ENCODE data around the gene RYR2. TPM values are rescaled to one million over a fixed set of nuclear protein-coding genes. Genes with fewer than 3 reads are reported as not detected.

The RYR2 gene
- total RNA-seq, 1 experiment from 2014 or later, result 0.03 TPM

GRCh38 chr1:237428809-237429208, 386.8 kb downstream of the RYR2 start:
- no peak for ATAC-seq
- POLR2A ChIA-PET, result no interaction called here
- no TSS peak for BruUV-seq (replicated peaks)

DNA sequence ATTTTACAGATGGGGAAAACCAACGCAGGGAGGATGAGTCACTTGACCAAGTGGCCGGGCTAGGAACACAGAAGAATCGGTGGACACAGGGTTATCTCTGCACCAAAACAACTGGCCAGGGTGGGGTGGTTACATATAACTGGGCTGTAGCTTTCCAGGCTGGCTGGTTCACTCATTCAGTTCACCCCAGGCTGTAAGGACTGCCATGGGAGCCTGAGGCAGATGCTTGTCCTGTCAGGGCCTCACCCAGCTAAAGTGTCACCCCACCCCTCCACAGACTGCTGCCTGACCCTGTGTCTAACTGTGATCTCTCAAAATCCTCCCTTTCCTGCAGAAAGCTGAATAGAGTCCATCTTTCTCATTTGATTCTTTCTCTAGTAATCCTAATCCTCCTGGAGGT, 387.3 kb downstream of the RYR2 start:
- no TSS peak for BruUV-seq (replicated peaks)
- CTCF ChIA-PET, result no interaction called here
- no peaks in the 10 kb centered on the region for H3K27me3 ChIP-seq (ENCODE audit: control insufficient read depth, insufficient read depth, low read length)
- no peak overlapping the region for H3K4me3 ChIP-seq (ENCODE audit: low read depth in 2 of 2, low read length in 2 of 2)
- H3K4me1 ChIP-seq (ENCODE audit: control insufficient read depth, insufficient read depth, low read length), result no peaks in the 10 kb centered on the region
- intact Hi-C loops (cut with micrococcal nuclease; ENCODE audit: unreplicated experiment) (no loop called here), in situ Hi-C loops (cut with HindIII; ENCODE audit: low pct_unique_long_range_greater_than_20kb, low sequenced_read_pairs) (no loop called here)
- no peaks in the 10 kb centered on the region for H3K9me3 ChIP-seq (ENCODE audit: control insufficient read depth, insufficient read depth, low read depth, low read length)
- DNase-seq (ENCODE audit: low read depth, low spot score) (no peak), ATAC-seq (no peak)
- H3K27ac ChIP-seq (ENCODE audit: low read length), result no peak overlapping the region
- H3K36me3 ChIP-seq (ENCODE audit: control insufficient read depth, insufficient read depth, low read length), result no peaks in the 10 kb centered on the region
- TF ChIP-seq REST (IDR thresholded peaks at IDR 0.05; ENCODE audit: insufficient read depth in 1 of 2, low read depth in 2 of 2, low read length in 1 of 2), result no peak
- TF ChIP-seq, protein P1, sequence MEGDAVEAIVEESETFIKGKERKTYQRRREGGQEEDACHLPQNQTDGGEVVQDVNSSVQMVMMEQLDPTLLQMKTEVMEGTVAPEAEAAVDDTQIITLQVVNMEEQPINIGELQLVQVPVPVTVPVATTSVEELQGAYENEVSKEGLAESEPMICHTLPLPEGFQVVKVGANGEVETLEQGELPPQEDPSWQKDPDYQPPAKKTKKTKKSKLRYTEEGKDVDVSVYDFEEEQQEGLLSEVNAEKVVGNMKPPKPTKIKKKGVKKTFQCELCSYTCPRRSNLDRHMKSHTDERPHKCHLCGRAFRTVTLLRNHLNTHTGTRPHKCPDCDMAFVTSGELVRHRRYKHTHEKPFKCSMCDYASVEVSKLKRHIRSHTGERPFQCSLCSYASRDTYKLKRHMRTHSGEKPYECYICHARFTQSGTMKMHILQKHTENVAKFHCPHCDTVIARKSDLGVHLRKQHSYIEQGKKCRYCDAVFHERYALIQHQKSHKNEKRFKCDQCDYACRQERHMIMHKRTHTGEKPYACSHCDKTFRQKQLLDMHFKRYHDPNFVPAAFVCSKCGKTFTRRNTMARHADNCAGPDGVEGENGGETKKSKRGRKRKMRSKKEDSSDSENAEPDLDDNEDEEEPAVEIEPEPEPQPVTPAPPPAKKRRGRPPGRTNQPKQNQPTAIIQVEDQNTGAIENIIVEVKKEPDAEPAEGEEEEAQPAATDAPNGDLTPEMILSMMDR (IDR thresholded peaks at IDR 0.05), result no peak
- TF ChIP-seq TCF7L2 (IDR thresholded peaks at IDR 0.05; ENCODE audit: low read depth, low read length), result no peak
- POLR2A ChIA-PET, result no interaction called here

More at GRCh38 chr1:237428809-237429208, 386.8 kb downstream of the RYR2 start:
- CTCF ChIA-PET, result no interaction called here
- no peak for DNase-seq (ENCODE audit: low read depth, low spot score)
- Histone ChIP-seq H3K27ac (ENCODE audit: low read length) (no peak overlapping the region), H3K36me3 (ENCODE audit: control insufficient read depth, insufficient read depth, low read length) (no peaks in the 10 kb centered on the region), H3K4me3 (ENCODE audit: low read depth in 2 of 2, low read length in 2 of 2) (no peak overlapping the region), H3K4me1 (ENCODE audit: control insufficient read depth, insufficient read depth, low read length) (no peaks in the 10 kb centered on the region), H3K9me3 (ENCODE audit: control insufficient read depth, insufficient read depth, low read depth, low read length) (no peaks in the 10 kb centered on the region), H3K27me3 (ENCODE audit: control insufficient read depth, insufficient read depth, low read length) (no peaks in the 10 kb centered on the region)
- intact Hi-C loops (cut with micrococcal nuclease; ENCODE audit: unreplicated experiment), result no loop called here
- in situ Hi-C loops (cut with HindIII; ENCODE audit: low pct_unique_long_range_greater_than_20kb, low sequenced_read_pairs), result no loop called here
- TF ChIP-seq REST (IDR thresholded peaks at IDR 0.05; ENCODE audit: insufficient read depth in 1 of 2, low read depth in 2 of 2, low read length in 1 of 2) (no peak), POLR2AphosphoS5 (IDR thresholded peaks at IDR 0.05; ENCODE audit: low read depth, low read length) (no peak), SIN3A (IDR thresholded peaks at IDR 0.05; ENCODE audit: borderline replicate concordance, insufficient read depth, low read depth, low read length) (no peak), TCF7L2 (IDR thresholded peaks at IDR 0.05; ENCODE audit: low read depth, low read length) (no peak)
- TF ChIP-seq, protein P1 (IDR thresholded peaks at IDR 0.05), result no peak

All from Panc1 (cell line).